NOMO-1 (cell line): ENCODE measurements around the gene EEF1B2.
"Not testable (repeated sequence)": the region's sequence is repeated elsewhere in the genome, so short reads cannot be mapped to it uniquely, and the experiment has no call there.

Source experiments
- DNase-seq, 2 experiments: peaks; one replicate each; lab custom pipeline; 2025; ENCODE audit not compliant: unreplicated experiment in 2 of 2; lab: John Stamatoyannopoulos, UW

EEF1B2 gene

GRCh38 chr2:206159346-206160124 lies at the start of gene EEF1B2, which contains the start of gene NDUFS1:
Gene EEF1B2 (plus strand): TSS chr2:206159895. CDS start chr2:206159980, 85 bp downstream.
Gene NDUFS1 (minus strand): TSS chr2:206159444. CDS start chr2:206153678, 5,766 bp downstream.
- DNase-seq = peak; percentile 97

- DNase-seq = no peak
Measured at GRCh38 chr2:206112108-206112507, 47.6 kb upstream of the EEF1B2 start.

GRCh38 chr2:206112846-206113547 lies 46.7 kb upstream of the EEF1B2 start:
- DNase-seq = no peak

- DNase-seq = no peak
Measured at GRCh38 chr2:206115026-206115578, 44.6 kb upstream of the EEF1B2 start.

DNA sequence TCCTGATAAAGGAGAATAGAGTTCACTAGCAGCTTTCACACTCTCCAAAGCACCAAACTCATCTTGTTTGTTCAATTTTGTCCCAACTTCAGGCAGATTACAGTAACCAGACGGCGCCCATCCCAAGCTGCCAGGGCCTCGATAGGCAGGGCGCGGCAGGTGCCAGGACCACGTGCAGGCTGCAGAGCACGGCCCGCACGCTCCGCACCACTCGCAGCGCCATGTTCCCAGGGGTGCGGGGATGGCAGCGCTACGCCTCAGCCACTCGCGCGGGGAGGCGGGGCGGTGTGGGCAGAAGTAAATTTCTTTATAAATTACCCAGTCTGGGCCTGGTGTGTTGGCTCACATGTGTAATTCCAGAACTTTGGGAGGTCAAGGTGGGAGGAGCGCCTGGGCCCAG lies 43.4 kb upstream of the EEF1B2 start:
- DNase-seq = no peak

DNA sequence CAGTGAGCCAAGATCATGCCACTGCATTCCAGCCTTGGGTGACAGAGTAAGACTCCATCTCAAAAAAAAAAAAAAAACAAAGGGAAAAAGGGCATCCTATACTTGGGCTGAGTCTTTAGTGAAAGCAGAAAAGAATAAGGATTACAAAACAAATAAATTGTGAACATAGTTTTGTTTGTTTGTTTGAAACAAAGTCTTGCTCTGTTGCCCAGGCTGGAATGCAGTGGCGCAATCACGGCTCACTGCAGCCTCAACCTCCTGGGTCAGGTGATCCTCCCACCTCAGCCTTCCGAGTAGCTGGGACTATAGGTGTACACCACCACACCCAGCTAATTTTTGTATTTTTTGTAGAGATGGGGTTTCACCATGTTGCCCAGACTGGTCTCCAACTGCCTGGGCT lies 37.1 kb upstream of the EEF1B2 start:
- DNase-seq = not testable (repeated sequence)

- no peak for DNase-seq
Measured at GRCh38 chr2:206125901-206126300, 33.8 kb upstream of the EEF1B2 start.

DNA sequence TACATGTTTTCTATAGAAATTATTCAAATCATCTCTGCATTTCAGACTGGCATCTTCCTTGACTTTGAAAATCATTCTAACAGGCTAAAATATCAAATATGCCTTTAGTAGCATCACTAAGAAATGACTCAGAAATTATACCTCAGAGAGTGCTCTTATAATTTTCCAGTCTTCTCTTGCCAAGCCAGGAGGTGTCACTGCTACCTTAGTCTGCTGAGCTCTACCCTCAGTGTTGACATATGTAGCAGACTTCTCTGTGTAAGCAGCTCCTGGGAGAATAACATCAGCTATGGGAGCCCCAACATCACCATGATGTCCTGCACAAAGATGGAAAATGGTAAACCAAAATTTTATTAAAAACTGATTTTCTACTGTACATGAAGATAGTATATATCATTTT lies 32.0 kb upstream of the EEF1B2 start:
- no peak for DNase-seq

- no peak for DNase-seq
Measured at GRCh38 chr2:206143451-206143850, 16.2 kb upstream of the EEF1B2 start.

DNA sequence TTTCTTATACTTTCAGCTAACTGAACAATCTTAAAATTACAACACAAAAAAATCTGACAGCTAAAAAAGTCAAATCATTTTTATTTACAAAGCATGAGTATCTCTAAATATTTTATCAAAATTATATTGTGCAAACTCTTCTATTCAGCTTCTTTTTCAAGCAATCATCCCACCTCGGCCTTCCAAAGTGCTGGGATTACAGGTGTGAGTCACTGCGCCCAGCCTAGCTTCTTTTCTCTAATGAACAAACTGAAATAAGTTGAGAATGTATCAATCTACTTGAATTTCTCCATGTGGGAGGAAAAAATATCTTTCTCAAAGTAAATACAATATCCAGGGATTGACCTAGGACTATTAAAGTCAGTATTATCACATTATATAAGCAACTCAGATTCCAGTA lies 15.3 kb upstream of the EEF1B2 start:
- no peak for DNase-seq

DNA sequence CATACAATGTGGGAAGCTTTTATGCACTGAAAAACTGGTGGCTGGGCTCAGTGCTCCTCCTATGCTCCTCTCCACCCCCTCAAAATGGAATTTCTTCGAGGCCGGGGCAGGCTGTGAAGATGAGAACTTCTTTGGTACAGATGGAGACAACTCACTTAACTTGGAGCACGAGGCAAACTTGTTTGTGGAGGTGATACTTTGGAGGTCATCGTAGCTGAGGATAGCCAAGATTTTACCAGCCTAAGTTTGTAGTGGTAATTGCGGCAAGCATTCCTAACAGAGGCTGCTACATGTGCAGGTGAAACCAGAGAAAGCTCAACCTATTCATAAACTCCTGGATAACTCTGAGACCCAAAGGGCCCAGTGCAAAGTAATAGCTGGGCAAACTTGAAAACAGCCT lies 14.0 kb upstream of the EEF1B2 start:
- no peak for DNase-seq

- DNase-seq = no peak
Measured at GRCh38 chr2:206149330-206149729, 10.4 kb upstream of the EEF1B2 start.

- no peak for DNase-seq
Measured at GRCh38 chr2:206150168-206150567, 9.5 kb upstream of the EEF1B2 start.

- DNase-seq = no peak
Measured at GRCh38 chr2:206150631-206151030, 9.1 kb upstream of the EEF1B2 start.

DNA sequence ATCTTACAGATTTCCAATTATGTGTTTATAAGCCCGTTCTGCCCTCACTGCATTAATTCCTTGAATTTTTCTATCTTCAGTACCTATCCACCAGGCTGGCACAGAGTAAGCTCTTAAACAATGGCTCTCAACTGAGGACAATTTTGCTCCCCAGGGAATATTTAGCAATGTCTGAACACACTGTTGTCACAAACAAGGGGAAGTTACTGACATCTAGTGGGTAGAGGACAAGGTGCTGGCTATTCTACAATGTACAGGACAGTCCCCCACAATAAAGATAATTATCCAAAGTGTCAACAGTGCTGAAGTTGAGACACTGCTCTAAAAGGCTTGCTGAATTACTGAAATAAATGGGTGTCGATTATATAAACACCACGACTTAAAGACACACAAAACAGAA lies 5.5 kb upstream of the EEF1B2 start:
- peak in 1 of 2 experiments; percentile 15 for DNase-seq

DNA sequence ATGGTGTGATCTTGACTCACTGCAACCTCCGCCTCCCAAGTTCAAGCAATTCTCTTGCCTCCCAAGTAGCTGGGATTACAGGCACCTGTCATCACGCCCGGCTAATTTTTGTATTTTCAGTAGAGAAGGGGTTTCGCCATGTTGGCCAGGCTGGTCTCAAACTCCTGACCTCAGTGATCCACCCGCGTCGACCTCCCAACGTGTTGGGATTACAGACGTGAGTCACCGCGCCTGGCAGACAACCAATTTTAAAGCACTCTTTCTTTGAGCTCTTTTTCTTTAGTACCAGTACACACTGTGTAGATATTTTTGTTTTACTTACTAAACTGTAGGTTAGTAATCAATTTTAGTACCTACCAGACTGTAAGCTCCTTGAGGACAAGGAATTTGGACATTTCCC lies 2.7 kb upstream of the EEF1B2 start:
- DNase-seq = not testable (repeated sequence)

GRCh38 chr2:206158563-206159345 lies 941 bp upstream of the EEF1B2 start:
- no peak for DNase-seq

DNA sequence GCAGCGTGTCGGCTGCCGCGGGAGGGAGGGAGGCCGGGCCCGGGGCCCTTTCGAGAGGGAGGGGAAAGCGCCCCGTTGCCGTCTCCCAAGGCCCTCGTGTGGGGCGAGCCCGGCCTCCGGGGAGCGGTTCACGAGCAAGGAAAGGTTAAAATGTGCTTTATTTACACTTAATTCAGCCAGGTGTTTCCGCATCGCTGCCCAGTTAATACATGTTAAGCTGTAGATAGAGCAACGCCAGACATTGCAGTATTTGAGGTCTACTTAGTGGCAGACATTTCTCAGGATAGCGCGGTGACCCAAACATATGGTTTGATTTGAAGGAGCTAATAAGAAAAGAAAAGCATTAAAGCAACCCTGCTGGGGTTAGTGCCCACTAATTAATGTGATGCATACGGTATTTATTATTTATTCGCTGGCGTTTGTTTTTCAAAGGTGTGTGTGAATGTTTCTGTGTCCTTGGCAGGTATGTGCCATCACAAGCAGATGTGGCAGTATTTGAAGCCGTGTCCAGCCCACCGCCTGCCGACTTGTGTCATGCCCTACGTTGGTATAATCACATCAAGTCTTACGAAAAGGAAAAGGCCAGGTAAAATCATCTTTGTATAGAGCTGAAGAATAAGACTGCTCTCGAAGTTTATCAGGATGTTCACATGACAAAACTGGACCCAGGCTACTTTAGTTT lies 571 bp downstream of the EEF1B2 start:
- DNase-seq = peak in 1 of 2 experiments; percentile 53

DNA sequence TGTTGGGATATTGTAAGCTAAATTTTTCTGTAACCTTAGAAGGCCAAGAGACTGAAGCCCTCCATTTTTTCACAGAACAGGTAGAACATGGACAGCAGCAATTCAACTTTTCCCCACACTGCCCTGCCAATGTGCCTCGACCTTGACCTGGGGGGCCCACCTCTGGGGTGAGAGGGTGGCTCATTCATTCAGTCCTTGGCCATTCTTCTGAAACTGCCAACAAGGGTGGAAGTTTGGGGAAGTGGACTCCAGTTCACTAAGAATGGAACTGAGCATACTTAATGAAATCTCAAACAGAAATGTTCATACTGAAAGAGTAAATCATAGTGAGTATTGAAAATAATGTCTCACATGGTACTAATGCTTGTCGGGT lies 1.1 kb downstream of the EEF1B2 start:
- DNase-seq = peak in 1 of 2 experiments; percentile 15

- DNase-seq = not testable (repeated sequence)
Measured at GRCh38 chr2:206162401-206162800, 2.7 kb downstream of the EEF1B2 start.
